Fibroblast of mammary gland (primary cell): ENCODE measurements around the gene DUSP1.
"Not testable (repeated sequence)": the region's sequence is repeated elsewhere in the genome, so short reads cannot be mapped to it uniquely, and the experiment has no call there.

Experiments used
- DNase-seq: peaks from one replicate; pipeline ENCODE4 v3.0.0-alpha.2; 2010; ENCODE audit warnings: low read depth
- H3K4me3 ChIP-seq: 2 replicates; pipeline ENCODE4 v1.5.1; 2011; ENCODE audit warnings: low read depth, mild to moderate bottlenecking, low read length, moderate library complexity; ENCODE audit not compliant: control insufficient read depth
- TF ChIP-seq, protein P1 (sequence below): conservative IDR thresholded peaks from 2 replicates; pipeline ENCODE4 v1.5.1; 2011; ENCODE audit warnings: low read depth, low read length, inconsistent platforms; ENCODE audit not compliant: control insufficient read depth, insufficient read depth

DUSP1 gene

DNA sequence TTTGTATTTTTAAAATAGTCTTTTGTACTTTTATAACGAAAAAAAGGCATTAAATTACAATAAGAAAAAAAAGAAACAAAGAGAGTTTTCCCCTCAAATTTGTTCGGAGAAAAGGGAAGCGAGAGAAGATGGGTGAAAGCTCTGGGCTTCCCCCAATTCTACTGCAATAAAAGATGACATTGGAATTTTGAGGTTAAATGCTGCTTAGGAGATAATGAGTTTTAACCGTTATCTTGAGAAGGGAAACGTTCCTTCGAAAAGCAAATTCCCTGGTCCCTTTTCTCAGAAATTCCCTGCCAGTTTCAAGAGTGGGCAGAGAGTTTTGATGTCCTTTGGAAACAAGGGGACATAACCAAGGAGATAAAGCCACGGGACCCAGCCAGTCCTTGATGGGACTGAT lies 44.6 kb upstream of the DUSP1 start:
- DNase-seq: no peak
- H3K4me3 ChIP-seq: no peak overlapping the region
- TF ChIP-seq, protein P1, sequence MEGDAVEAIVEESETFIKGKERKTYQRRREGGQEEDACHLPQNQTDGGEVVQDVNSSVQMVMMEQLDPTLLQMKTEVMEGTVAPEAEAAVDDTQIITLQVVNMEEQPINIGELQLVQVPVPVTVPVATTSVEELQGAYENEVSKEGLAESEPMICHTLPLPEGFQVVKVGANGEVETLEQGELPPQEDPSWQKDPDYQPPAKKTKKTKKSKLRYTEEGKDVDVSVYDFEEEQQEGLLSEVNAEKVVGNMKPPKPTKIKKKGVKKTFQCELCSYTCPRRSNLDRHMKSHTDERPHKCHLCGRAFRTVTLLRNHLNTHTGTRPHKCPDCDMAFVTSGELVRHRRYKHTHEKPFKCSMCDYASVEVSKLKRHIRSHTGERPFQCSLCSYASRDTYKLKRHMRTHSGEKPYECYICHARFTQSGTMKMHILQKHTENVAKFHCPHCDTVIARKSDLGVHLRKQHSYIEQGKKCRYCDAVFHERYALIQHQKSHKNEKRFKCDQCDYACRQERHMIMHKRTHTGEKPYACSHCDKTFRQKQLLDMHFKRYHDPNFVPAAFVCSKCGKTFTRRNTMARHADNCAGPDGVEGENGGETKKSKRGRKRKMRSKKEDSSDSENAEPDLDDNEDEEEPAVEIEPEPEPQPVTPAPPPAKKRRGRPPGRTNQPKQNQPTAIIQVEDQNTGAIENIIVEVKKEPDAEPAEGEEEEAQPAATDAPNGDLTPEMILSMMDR: no peak

DNA sequence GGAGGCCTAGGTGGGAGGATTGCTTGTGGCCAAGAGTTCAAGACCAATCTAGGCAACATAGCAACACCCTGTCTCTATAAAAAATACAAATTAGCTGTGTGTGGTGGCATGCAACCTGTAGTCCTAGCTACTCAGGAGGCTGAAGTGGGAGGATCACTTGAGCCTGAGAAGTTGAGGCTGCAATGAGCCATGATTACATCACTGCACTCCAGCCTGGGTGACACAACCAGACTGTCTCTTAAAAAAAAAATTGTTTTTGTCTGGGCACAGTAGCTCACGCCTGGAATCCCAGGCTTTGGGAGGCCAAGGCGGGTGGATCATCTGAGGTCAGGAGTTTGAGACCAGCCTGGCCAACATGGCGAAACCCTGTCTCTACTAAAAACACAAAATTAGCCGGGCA lies 40.0 kb upstream of the DUSP1 start:
- not testable (repeated sequence) for DNase-seq, H3K4me3 ChIP-seq

DNA sequence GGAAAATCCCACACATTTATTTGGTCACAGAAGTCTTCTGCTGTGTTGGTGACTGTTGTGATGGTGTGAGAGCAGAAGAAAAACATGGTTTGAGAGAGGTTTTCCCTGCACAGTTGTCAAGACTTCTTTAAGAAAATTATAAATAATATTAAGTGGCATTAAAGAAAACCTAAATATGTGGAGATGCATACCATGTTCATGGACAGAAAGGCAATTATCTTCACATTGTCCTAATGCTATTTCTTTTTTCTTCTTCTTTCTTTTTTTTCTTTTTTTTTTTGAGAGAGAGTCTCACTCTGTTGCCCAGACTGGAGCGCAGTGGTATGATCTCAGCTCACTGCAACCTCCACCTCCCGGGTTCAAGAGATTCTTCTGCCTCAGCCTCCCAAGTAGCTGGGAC lies 38.8 kb upstream of the DUSP1 start:
- TF ChIP-seq, protein P1: no peak
- no peak for DNase-seq
- H3K4me3 ChIP-seq: no peak overlapping the region

DNA sequence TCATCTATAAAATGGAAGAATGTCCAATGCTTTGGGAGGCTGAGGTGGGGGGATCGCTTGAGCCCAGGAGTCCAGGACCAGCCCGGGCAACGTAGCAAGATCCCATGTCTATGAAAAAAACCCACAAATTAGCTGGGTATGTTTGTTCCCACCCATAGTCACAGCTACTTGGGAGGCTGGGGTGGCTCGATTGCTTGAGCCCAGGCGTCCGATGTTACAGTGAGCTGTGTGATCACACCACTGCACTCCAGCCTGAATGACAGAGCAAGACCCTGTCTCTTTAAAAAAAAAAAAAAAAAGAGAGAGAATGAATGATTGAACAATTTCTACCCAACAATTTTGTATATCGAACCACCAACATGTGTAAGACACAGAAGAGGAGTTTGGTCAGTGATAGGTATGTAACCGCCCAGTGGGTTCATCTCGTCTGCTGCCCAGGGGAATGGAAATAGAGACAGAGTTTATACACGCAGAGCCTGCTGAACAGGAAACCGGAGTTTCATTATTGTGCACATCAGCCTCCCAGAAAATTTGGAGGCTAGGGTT lies 36.8 kb upstream of the DUSP1 start:
- DNase-seq: no peak
- TF ChIP-seq, protein P1: no peak
- no peak overlapping the region for H3K4me3 ChIP-seq

DNA sequence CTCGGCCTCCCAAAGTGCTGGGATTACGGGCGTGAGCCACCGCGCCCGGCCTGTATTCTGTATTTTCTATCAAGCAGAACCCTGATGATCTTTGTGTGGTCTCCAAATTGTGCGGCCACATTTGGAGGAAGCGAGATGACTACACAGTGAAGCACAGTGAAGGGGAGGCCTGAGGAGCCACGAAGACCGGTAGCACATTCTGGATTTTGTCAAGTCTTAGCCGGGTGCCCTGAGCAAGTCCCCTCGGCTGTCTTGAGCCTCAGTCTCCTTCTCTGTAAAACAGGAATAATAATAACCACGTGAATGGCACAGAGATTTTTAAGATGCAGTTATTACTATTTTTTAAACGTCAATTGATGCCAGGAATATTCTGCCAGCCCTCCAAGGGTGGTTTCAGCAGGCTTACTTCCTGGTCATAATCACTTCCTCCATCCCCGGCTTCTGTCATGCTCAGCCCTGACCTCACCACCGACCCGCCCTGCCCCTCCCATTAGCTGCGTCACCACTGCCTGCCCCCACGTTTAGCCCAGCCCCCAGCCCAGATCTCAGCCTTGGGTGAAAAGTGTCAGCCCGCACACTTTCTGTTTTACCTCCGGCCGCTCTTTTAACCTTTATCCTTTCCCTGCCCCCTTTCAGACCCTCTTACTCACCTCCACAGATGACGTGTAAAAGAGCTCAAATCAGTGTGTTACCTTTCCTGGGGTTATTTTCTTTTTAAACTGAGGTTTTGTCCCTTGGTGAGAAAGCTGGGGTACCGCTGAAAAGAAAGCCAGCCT lies 36.1 kb upstream of the DUSP1 start:
- no peak overlapping the region for H3K4me3 ChIP-seq
- DNase-seq: peak; percentile 90
- TF ChIP-seq, protein P1: no peak

DNA sequence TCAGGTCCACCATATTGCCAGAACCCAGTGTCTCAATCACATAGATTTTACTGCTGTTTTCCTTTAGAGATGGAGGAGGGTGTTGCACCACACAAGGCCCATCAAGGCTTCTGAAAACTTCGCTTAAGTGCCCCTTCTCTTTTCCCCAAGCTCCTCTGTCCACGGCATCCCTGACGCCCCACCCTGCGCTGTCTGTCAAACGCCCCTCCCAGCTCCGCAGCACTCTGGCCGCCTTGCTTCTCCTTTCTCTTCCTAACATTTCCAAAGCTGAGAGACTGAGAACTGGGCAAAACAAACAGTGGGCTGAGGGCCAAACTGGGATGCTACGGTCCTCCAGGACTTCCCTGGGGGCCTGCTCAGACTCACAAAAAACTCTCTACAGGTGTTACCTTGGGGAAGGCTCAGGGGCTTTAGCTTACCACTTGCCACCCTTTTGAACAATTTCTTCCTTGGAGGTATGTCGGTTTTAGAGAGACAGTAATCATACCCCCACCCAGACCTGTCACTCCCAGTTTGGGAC lies 34.8 kb upstream of the DUSP1 start:
- TF ChIP-seq, protein P1: no peak
- no peak for DNase-seq
- H3K4me3 ChIP-seq: no peak overlapping the region

DNA sequence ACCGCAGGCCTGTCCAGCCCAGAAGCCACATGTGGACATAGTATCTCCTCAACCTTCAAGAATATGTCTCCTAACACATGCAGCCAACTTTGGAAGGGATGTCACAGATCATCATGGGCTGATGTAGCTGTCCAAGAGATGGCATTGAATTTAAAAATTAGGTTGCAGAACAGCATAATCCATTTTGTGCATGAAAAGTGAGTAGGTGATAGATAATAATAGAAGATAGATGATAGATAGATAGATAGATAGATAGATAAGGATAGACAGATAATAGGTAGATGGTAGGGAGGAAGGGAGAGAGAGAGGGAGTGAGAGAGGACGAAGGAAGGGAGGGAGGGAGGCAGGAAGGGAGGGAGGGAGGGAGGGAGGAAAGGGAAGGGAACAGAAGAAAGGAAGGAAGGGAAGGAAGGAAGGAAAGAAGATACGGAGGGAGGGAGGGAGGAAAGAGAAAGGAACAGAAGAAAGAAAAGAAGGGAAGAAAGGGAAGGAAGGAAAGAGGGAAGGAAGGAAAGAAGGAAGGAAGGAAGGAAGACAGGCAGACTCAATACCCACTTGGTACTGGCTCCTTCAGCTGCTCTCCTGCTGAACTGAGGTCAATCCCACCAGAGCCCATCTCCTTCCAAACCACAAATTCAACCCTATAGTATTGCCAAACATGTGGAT lies 34.2 kb upstream of the DUSP1 start:
- no peak for DNase-seq
- TF ChIP-seq, protein P1: no peak
- no peak overlapping the region for H3K4me3 ChIP-seq
